ENCODE measurements around the gene BCL2.

Gene BCL2

GRCh38 chr18:63356272-63356896 lies 36.8 kb upstream of the BCL2 start:
- H3K4me3 ChIP-seq (ENCODE audit: low read depth, low read length): no peak overlapping the region
- TF ChIP-seq, protein P1, sequence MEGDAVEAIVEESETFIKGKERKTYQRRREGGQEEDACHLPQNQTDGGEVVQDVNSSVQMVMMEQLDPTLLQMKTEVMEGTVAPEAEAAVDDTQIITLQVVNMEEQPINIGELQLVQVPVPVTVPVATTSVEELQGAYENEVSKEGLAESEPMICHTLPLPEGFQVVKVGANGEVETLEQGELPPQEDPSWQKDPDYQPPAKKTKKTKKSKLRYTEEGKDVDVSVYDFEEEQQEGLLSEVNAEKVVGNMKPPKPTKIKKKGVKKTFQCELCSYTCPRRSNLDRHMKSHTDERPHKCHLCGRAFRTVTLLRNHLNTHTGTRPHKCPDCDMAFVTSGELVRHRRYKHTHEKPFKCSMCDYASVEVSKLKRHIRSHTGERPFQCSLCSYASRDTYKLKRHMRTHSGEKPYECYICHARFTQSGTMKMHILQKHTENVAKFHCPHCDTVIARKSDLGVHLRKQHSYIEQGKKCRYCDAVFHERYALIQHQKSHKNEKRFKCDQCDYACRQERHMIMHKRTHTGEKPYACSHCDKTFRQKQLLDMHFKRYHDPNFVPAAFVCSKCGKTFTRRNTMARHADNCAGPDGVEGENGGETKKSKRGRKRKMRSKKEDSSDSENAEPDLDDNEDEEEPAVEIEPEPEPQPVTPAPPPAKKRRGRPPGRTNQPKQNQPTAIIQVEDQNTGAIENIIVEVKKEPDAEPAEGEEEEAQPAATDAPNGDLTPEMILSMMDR (IDR thresholded peaks at IDR 0.05; ENCODE audit: borderline replicate concordance, insufficient read depth, low read depth, low read length): no peak

GRCh38 chr18:63350230-63350629 lies 30.7 kb upstream of the BCL2 start:
- H3K4me3 ChIP-seq (ENCODE audit: low read depth, low read length): no peak overlapping the region
- TF ChIP-seq, protein P1 (IDR thresholded peaks at IDR 0.05; ENCODE audit: borderline replicate concordance, insufficient read depth, low read depth, low read length): no peak

DNA sequence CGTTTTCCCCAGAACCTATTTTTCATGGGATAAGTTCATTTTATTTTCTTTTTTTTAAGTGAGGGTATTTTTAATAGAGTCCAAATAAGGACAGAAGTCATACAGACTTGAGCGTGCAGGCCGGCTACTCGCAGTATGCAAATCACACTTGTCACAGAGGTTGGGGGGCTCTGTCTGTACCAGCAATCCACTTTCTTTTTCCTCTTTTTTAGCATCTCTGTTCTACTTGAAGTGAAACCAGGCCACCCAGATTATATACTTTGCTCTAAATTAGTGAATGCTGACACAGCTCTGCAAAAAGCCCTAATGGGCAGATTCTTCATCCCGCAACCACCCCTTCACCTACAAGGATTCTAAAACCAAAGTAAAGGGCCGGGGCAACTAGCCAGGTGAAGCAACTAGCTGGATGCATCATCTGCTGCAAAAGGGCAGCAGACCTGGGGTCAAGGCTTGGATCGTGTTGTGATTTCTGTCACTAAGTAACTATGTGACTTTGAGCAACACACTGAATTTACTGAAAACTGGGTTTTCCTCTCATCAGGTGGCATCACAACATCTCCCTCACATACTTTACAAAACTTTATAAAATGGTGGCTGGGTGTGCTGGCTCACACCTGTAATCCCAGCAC lies 29.1 kb upstream of the BCL2 start:
- H3K4me3 ChIP-seq (ENCODE audit: low read depth, low read length): no peak overlapping the region
- TF ChIP-seq, protein P1 (IDR thresholded peaks at IDR 0.05; ENCODE audit: borderline replicate concordance, insufficient read depth, low read depth, low read length): no peak

GRCh38 chr18:63346480-63347183 lies 27.1 kb upstream of the BCL2 start:
- TF ChIP-seq, protein P1 (IDR thresholded peaks at IDR 0.05; ENCODE audit: borderline replicate concordance, insufficient read depth, low read depth, low read length): no peak
- no peak overlapping the region for H3K4me3 ChIP-seq (ENCODE audit: low read depth, low read length)

DNA sequence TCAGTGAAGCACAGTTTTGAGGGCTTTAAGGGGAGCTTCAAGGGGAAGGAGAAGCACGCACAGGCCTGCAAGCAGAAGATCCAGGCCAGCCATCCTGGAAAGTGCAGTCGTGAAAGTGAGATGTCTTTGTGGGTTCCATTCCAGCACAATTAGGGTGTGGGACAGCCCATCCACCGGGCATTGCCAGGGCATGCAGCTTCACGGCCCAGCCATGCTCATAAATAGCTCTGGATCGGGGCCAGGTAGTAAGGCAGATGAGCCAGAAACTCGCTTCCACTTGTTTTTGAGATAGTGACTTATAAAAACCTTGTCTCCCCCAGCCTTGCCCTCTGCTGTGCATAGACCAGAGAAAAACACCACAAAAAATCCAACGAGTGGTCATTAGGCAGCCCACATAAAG lies 26.5 kb upstream of the BCL2 start:
- H3K4me3 ChIP-seq (ENCODE audit: low read depth, low read length): no peak overlapping the region
- TF ChIP-seq, protein P1 (IDR thresholded peaks at IDR 0.05; ENCODE audit: borderline replicate concordance, insufficient read depth, low read depth, low read length): no peak

DNA sequence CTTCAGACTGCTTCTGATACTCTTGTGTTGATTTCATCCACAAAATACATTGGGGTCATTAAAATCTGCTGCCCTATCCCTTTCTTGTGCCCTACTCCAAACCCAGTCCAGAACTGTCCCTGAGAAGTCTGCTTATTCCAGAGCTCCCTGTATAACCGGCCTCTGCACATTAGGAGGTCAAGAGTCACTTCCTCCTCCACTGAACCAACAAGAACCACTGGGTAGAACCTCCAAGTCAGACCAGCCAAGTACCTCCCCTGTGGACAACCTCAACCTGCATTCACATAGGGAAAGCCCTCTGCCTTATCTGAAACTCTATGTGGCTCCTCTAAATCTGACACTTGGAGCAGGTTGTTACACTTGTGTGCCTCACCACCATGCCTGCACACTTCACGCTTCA lies 25.3 kb upstream of the BCL2 start:
- no peak overlapping the region for H3K4me3 ChIP-seq (ENCODE audit: low read depth, low read length)
- TF ChIP-seq, protein P1 (IDR thresholded peaks at IDR 0.05; ENCODE audit: borderline replicate concordance, insufficient read depth, low read depth, low read length): no peak

Measured in GM12875 (cell line).